Osteocyte (in vitro differentiated cells): ENCODE measurements around the gene G3BP2. TPM values are rescaled to one million over a fixed set of nuclear protein-coding genes. Genes with fewer than 3 reads are reported as not detected.
"Not testable (repeated sequence)": the region's sequence is repeated elsewhere in the genome, so short reads cannot be mapped to it uniquely, and the experiment has no call there.

Experiments
- DNase-seq: peaks from one replicate; pipeline ENCODE4 v3.0.0; 2021; ENCODE audit warnings: mixed read lengths; ENCODE audit not compliant: unreplicated experiment; ENCODE audit errors: extremely low spot score
- H3K27ac Mint-ChIP-seq: one replicate; pipeline ENCODE4 v1.8.0; 2021; ENCODE audit warnings: mild to moderate bottlenecking, mixed read lengths; ENCODE audit not compliant: unreplicated experiment
- H3K27me3 Mint-ChIP-seq: one replicate; pipeline ENCODE4 v1.8.0; 2021; ENCODE audit warnings: mixed read lengths; ENCODE audit not compliant: unreplicated experiment
- H3K36me3 Mint-ChIP-seq: one replicate; pipeline ENCODE4 v1.8.0; 2021; ENCODE audit warnings: mixed read lengths; ENCODE audit not compliant: unreplicated experiment
- H3K4me1 Mint-ChIP-seq: one replicate; pipeline ENCODE4 v1.8.0; 2021; ENCODE audit warnings: mixed read lengths; ENCODE audit not compliant: unreplicated experiment
- H3K4me3 Mint-ChIP-seq: one replicate; pipeline ENCODE4 v1.8.0; 2021; ENCODE audit warnings: mild to moderate bottlenecking, moderate library complexity, mixed read lengths; ENCODE audit not compliant: unreplicated experiment
- H3K9me3 Mint-ChIP-seq: one replicate; pipeline ENCODE4 v1.8.0; 2021; ENCODE audit warnings: mixed read lengths; ENCODE audit not compliant: unreplicated experiment
- CTCF ChIP-seq: fragments of 200-600 bp; sonication (generic); IDR thresholded peaks from 2 replicates; pipeline ENCODE4 v1.5.0; 2021; ENCODE audit warnings: antibody characterized with exemption, mild to moderate bottlenecking, moderate library complexity
- total RNA-seq: library from RNA; stranded (reverse); gene quantifications from 2 replicates; pipeline ENCODE4 v1.2.1, GENCODE V29; 2021

G3BP2 gene
- total RNA-seq, 1 donor from 2014 or later, result 141 TPM

DNA sequence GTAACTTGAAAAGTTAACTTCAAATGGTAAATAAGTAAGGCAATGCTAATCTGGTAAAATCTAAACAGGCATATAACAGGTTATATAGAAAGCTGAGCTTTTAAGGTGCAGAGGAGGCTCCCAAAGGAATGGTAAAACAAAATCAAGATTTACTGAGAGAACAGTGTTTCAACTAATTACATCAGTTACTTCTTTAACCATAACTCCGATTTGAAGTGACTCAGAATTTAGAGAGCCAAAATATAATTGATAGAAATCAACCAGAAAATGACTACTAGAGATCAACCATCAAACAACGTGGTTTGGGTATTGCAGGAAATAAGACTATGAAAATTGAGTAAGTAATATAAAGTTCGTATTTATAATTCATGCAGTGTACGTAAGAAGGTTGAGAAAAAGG lies 6.9 kb downstream of the G3BP2 start:
- peaks cover 4% of the 10 kb centered on the region for H3K36me3 Mint-ChIP-seq
- no peak overlapping the region for H3K4me3 Mint-ChIP-seq
- H3K4me1 Mint-ChIP-seq, result peaks cover 51% of the 10 kb centered on the region
- H3K27me3 Mint-ChIP-seq, result no peaks in the 10 kb centered on the region
- H3K9me3 Mint-ChIP-seq, result no peaks in the 10 kb centered on the region
- no peak overlapping the region for H3K27ac Mint-ChIP-seq
- DNase-seq, result no peak
- no peak for TF ChIP-seq CTCF

DNA sequence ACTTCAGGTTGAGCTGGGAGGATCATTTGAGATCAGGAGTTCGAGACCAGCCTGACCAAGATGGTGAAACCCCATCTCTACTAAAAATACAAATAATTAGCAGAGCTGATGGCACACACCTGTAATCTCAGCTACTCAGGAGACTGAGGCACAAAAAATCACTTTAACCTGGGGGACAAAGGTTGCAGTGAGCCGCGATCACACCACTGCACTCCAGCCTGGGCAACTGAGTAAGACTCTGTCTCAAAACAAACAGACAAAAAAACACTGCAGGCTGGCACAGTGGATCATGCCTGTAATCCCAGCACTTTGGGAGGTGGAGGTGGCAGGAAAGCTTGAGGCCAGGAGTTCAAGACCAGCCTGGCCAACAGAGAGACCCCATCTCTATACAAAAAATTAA lies 8.6 kb downstream of the G3BP2 start:
- H3K4me1 Mint-ChIP-seq, result peaks cover 36% of the 10 kb centered on the region
- not testable (repeated sequence) for H3K27me3 Mint-ChIP-seq, H3K4me3 Mint-ChIP-seq, H3K9me3 Mint-ChIP-seq, H3K27ac Mint-ChIP-seq, H3K36me3 Mint-ChIP-seq, DNase-seq

DNA sequence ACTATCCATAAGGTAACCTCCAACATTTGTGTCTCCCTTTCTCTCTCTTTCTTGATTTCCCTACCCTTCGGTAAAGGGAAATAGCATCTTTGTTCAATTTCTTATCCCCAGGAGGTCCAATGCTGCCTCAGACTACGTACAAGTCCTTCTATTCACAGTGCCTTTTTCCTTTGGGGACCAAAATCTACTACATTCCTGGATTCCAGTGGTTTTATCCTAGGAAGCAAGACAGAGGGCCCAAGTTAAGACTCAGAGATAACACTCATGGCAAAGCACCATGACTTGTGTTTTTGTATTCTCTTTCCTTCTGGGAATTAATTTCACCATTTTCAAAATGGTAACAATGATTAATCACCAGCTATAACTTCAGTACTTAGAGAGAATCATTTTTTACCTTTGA lies 10.6 kb downstream of the G3BP2 start:
- H3K36me3 Mint-ChIP-seq, result peaks cover 19% of the 10 kb centered on the region
- H3K4me3 Mint-ChIP-seq, result no peak overlapping the region
- no peak overlapping the region for H3K27ac Mint-ChIP-seq
- no peak for DNase-seq
- TF ChIP-seq CTCF, result no peak
- H3K27me3 Mint-ChIP-seq, result no peaks in the 10 kb centered on the region
- H3K4me1 Mint-ChIP-seq, result peaks cover 25% of the 10 kb centered on the region
- no peaks in the 10 kb centered on the region for H3K9me3 Mint-ChIP-seq

- peaks cover 27% of the 10 kb centered on the region for H3K36me3 Mint-ChIP-seq
- H3K4me1 Mint-ChIP-seq, result peaks cover 9% of the 10 kb centered on the region
- DNase-seq, result no peak
- H3K4me3 Mint-ChIP-seq, result no peak overlapping the region
- H3K27ac Mint-ChIP-seq, result no peak overlapping the region
- no peak for TF ChIP-seq CTCF
- no peaks in the 10 kb centered on the region for H3K27me3 Mint-ChIP-seq
- H3K9me3 Mint-ChIP-seq, result no peaks in the 10 kb centered on the region
Observed at GRCh38 chr4:75660491-75660890, 12.7 kb downstream of the G3BP2 start.

- H3K36me3 Mint-ChIP-seq, result peaks cover 32% of the 10 kb centered on the region
- H3K4me3 Mint-ChIP-seq, result no peak overlapping the region
- peaks cover 7% of the 10 kb centered on the region for H3K4me1 Mint-ChIP-seq
- H3K9me3 Mint-ChIP-seq, result no peaks in the 10 kb centered on the region
- DNase-seq, result no peak
- no peak overlapping the region for H3K27ac Mint-ChIP-seq
- H3K27me3 Mint-ChIP-seq, result no peaks in the 10 kb centered on the region
- TF ChIP-seq CTCF, result no peak
Observed at GRCh38 chr4:75659512-75660031, 13.6 kb downstream of the G3BP2 start.

DNA sequence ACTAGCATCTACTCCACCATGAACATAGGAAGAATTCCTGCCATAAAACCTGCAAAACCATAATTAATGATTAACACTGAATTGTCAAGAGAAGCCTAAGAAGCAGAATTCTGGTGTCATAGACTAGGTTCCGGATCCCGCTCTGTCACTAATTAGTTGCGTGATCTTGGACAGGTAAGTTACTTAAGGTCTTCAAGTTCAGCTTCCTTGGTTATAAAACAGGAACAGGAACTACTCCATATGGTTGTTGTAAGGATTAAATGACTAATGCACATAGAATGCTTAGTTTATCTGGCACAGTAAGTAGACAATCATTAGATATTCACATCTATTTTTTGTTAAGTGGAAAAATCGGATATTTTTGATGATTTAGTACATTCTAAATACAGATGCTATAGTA lies 14.3 kb downstream of the G3BP2 start:
- TF ChIP-seq CTCF, result no peak
- DNase-seq, result no peak
- H3K4me1 Mint-ChIP-seq, result peaks cover 7% of the 10 kb centered on the region
- H3K27ac Mint-ChIP-seq, result no peak overlapping the region
- peaks cover 34% of the 10 kb centered on the region for H3K36me3 Mint-ChIP-seq
- no peak overlapping the region for H3K4me3 Mint-ChIP-seq
- H3K9me3 Mint-ChIP-seq, result no peaks in the 10 kb centered on the region
- H3K27me3 Mint-ChIP-seq, result no peaks in the 10 kb centered on the region
